ENCODE data around the gene RPTOR. TPM values are rescaled to one million over a fixed set of nuclear protein-coding genes. Genes with fewer than 3 reads are reported as not detected.

The RPTOR gene
- polyA plus RNA-seq, 1 of the 3 experiments (the other 2 are of a cell fraction), result 14.9 TPM

DNA sequence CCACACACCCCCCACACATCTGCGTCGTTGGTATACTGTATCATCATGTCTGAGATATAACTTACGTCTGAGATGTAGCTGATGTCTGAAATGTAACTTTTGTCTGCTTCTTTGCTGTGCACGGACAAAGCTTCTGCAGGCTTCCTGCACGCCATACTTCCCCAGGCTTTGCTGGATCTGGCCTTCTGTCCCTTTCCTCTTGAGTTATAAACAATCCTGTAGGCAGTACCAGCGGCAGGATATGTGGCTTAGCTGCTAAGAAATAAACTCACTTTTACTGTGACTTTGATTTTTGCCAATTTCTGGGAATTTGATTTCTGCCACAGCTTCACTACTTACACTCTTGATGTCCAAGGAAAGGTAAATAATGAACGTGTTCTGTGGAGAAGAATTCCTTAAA lies 184.4 kb downstream of the RPTOR start:
- CTCF ChIA-PET, result interaction anchor here (0.9 kb wide), 1 partner anchor 24 kb away, joined by 3 read pairs; no protein-coding TSS in a partner anchor
- peaks cover 22% of the 10 kb centered on the region for H3K79me2 ChIP-seq (ENCODE audit: insufficient read depth)
- no peak for DNase-seq
- H4K20me1 ChIP-seq (ENCODE audit: insufficient read depth), result no peaks in the 10 kb centered on the region
- H3F3A ChIP-seq (replicated peaks; ENCODE audit: insufficient read depth), result peaks cover 12% of the 10 kb centered on the region
- no peak overlapping the region for H2AFZ ChIP-seq (ENCODE audit: low read depth)
- H3K4me3 ChIP-seq (ENCODE audit: low read depth in 2 of 2, low read length in 1 of 2), result no peak overlapping the region
- no peaks in the 10 kb centered on the region for H3K9me3 ChIP-seq
- POLR2A ChIA-PET, result no interaction called here
- no peak overlapping the region for H3K27ac ChIP-seq (ENCODE audit: low read depth in 2 of 2, low read length in 1 of 2)
- WGBS (ENCODE audit: low lambda C conversion rate), result 81% methylated on average over 7 of the region's 7 CpGs
- H3K4me1 ChIP-seq (ENCODE audit: control insufficient read depth in 1 of 2, insufficient read depth in 2 of 2, low read depth in 1 of 2, low read length in 1 of 2), result peaks cover 24 to 45% of the 10 kb centered on the region in 2 experiments
- H3K27me3 ChIP-seq (ENCODE audit: insufficient read depth), result no peaks in the 10 kb centered on the region
- TF ChIP-seq, protein P1, sequence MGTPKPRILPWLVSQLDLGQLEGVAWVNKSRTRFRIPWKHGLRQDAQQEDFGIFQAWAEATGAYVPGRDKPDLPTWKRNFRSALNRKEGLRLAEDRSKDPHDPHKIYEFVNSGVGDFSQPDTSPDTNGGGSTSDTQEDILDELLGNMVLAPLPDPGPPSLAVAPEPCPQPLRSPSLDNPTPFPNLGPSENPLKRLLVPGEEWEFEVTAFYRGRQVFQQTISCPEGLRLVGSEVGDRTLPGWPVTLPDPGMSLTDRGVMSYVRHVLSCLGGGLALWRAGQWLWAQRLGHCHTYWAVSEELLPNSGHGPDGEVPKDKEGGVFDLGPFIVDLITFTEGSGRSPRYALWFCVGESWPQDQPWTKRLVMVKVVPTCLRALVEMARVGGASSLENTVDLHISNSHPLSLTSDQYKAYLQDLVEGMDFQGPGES (IDR thresholded peaks at IDR 0.05; ENCODE audit: low read depth, low read length), result no peak
- TF ChIP-seq FOXM1 (IDR thresholded peaks at IDR 0.05; ENCODE audit: low read depth) (no peak), GABPA (IDR thresholded peaks at IDR 0.05; ENCODE audit: low read depth) (no peak), EZH2phosphoT487 (IDR thresholded peaks at IDR 0.05; ENCODE audit: borderline replicate concordance, low read depth) (no peak), JUND (IDR thresholded peaks at IDR 0.05) (no peak), REST (IDR thresholded peaks at IDR 0.05; ENCODE audit: low read depth, low read length) (no peak), RCOR1 (IDR thresholded peaks at IDR 0.05; ENCODE audit: low read length) (no peak), MEF2A (IDR thresholded peaks at IDR 0.05; ENCODE audit: borderline replicate concordance, low read depth) (no peak), TCF12 (IDR thresholded peaks at IDR 0.05) (no peak), YY1 (IDR thresholded peaks at IDR 0.05; ENCODE audit: low read depth) (no peak), MXI1 (IDR thresholded peaks at IDR 0.05; ENCODE audit: low read depth, low read length) (no peak), RAD21 (IDR thresholded peaks at IDR 0.05; ENCODE audit: low read length) (no peak), NRF1 (IDR thresholded peaks at IDR 0.05; ENCODE audit: low read depth, low read length) (no peak), TEAD4 (IDR thresholded peaks at IDR 0.05; ENCODE audit: borderline replicate concordance, insufficient read depth) (no peak), RFX5 (IDR thresholded peaks at IDR 0.05; ENCODE audit: low read length) (no peak), TAF1 (IDR thresholded peaks at IDR 0.05; ENCODE audit: borderline replicate concordance, low read depth, low read length) (no peak)
- TF ChIP-seq, protein P2, sequence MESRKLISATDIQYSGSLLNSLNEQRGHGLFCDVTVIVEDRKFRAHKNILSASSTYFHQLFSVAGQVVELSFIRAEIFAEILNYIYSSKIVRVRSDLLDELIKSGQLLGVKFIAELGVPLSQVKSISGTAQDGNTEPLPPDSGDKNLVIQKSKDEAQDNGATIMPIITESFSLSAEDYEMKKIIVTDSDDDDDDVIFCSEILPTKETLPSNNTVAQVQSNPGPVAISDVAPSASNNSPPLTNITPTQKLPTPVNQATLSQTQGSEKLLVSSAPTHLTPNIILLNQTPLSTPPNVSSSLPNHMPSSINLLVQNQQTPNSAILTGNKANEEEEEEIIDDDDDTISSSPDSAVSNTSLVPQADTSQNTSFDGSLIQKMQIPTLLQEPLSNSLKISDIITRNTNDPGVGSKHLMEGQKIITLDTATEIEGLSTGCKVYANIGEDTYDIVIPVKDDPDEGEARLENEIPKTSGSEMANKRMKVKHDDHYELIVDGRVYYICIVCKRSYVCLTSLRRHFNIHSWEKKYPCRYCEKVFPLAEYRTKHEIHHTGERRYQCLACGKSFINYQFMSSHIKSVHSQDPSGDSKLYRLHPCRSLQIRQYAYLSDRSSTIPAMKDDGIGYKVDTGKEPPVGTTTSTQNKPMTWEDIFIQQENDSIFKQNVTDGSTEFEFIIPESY (IDR thresholded peaks at IDR 0.05; ENCODE audit: borderline replicate concordance, low read depth), result no peak
- TF ChIP-seq, protein P3, sequence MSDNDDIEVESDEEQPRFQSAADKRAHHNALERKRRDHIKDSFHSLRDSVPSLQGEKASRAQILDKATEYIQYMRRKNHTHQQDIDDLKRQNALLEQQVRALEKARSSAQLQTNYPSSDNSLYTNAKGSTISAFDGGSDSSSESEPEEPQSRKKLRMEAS (IDR thresholded peaks at IDR 0.05; ENCODE audit: low read depth), result no peak
- no peak overlapping the region for H3K4me2 ChIP-seq
- no peaks in the 10 kb centered on the region for H3K9me2 ChIP-seq
- no peak overlapping the region for H3K9ac ChIP-seq
- no peaks in the 10 kb centered on the region for H3K36me3 ChIP-seq (replicated peaks in 1 of 2; ENCODE audit: control insufficient read depth in 1 of 2, insufficient read depth in 2 of 2, low read length in 1 of 2)
